ENCODE data around the gene SPAG6. TPM values are rescaled to one million over a fixed set of nuclear protein-coding genes. Genes with fewer than 3 reads are reported as not detected.

The SPAG6 gene
- total and polyA plus RNA-seq, 2 experiments from 2014 or later: 0.21 TPM; not detected in 1

DNA sequence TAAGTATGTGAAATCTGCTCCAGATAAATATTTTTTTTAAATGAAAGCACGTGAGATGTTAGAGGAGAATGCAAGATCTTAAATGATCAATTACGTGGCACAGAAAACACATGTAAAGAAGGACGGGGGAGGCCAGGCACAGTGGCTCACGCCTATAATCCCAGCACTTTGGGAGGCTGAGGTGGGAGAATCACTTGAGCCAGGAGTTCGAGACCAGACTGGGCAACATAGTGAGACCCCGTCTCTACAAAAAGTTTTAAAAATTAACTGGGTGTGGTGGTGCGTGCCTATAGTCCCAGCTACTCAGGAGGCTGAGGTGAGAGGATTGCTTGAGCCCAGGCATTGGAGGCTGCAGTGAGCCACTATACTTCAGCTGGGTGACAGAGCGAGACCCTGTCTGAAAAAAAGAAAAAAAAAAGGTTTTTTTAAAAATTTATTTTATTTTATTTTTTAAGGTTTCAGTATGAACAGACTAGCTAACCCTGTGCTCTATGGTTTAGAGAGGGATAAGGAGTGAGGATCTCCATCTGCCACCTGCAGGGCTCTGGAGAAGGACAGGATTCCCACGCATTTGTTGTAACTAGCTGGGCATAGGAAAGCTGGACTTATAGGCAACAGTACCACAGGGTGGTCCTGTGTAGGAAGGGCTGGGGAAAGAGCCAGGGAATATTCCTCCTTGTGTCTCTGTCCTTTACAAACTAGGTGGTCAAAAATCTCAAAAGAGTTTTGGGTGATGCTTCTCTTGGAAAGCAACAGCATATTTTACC is 113.2 kb downstream of the SPAG6 start:
- H3K27ac ChIP-seq (ENCODE audit: low read depth): no peak overlapping the region
- no peak overlapping the region; the same call in 1 of the 2 replicates for H2AFZ ChIP-seq
- no peaks in the 10 kb centered on the region for H3F3A ChIP-seq (replicated peaks; ENCODE audit: low read depth)
- no peaks in the 10 kb centered on the region for H3K4me1 ChIP-seq (ENCODE audit: insufficient read depth)
- ATAC-seq (no peak), DNase-seq (ENCODE audit: low spot score) (no peak)
- H3K27ac Mint-ChIP-seq: no peak overlapping the region
- H3K79me2 ChIP-seq (replicated peaks; ENCODE audit: insufficient read depth): no peaks in the 10 kb centered on the region
- H3K4me1 Mint-ChIP-seq: no peaks in the 10 kb centered on the region; the same call in 2 of the 3 replicates
- H3K27me3 ChIP-seq (ENCODE audit: insufficient read depth): no peaks in the 10 kb centered on the region
- no peak overlapping the region for H3K4me2 ChIP-seq
- no peak overlapping the region for H3K4me3 ChIP-seq
- no peaks in the 10 kb centered on the region for H3K36me3 ChIP-seq (ENCODE audit: insufficient read depth)
- H3K4me3 Mint-ChIP-seq: no peak overlapping the region
- H4K20me1 ChIP-seq (replicated peaks; ENCODE audit: insufficient read depth): no peaks in the 10 kb centered on the region
- no peaks in the 10 kb centered on the region for H3K36me3 Mint-ChIP-seq (ENCODE audit: low read depth)
- H3K27me3 Mint-ChIP-seq (ENCODE audit: insufficient read depth, low read depth, poor library complexity): peaks cover 7% of the 10 kb centered on the region
- TF ChIP-seq NANOG (IDR thresholded peaks at IDR 0.05; ENCODE audit: borderline replicate concordance): no peak
- no peak for TF ChIP-seq STAT1 (IDR thresholded peaks at IDR 0.05; ENCODE audit: unreplicated experiment)
- TF ChIP-seq, protein P1, sequence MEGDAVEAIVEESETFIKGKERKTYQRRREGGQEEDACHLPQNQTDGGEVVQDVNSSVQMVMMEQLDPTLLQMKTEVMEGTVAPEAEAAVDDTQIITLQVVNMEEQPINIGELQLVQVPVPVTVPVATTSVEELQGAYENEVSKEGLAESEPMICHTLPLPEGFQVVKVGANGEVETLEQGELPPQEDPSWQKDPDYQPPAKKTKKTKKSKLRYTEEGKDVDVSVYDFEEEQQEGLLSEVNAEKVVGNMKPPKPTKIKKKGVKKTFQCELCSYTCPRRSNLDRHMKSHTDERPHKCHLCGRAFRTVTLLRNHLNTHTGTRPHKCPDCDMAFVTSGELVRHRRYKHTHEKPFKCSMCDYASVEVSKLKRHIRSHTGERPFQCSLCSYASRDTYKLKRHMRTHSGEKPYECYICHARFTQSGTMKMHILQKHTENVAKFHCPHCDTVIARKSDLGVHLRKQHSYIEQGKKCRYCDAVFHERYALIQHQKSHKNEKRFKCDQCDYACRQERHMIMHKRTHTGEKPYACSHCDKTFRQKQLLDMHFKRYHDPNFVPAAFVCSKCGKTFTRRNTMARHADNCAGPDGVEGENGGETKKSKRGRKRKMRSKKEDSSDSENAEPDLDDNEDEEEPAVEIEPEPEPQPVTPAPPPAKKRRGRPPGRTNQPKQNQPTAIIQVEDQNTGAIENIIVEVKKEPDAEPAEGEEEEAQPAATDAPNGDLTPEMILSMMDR (conservative IDR thresholded peaks at IDR 0.05; ENCODE audit: low read depth in 2 of 2): no peak
- no peak for TF ChIP-seq POLR2AphosphoS5 (IDR thresholded peaks at IDR 0.05; ENCODE audit: low read depth)
- TF ChIP-seq, protein P2, sequence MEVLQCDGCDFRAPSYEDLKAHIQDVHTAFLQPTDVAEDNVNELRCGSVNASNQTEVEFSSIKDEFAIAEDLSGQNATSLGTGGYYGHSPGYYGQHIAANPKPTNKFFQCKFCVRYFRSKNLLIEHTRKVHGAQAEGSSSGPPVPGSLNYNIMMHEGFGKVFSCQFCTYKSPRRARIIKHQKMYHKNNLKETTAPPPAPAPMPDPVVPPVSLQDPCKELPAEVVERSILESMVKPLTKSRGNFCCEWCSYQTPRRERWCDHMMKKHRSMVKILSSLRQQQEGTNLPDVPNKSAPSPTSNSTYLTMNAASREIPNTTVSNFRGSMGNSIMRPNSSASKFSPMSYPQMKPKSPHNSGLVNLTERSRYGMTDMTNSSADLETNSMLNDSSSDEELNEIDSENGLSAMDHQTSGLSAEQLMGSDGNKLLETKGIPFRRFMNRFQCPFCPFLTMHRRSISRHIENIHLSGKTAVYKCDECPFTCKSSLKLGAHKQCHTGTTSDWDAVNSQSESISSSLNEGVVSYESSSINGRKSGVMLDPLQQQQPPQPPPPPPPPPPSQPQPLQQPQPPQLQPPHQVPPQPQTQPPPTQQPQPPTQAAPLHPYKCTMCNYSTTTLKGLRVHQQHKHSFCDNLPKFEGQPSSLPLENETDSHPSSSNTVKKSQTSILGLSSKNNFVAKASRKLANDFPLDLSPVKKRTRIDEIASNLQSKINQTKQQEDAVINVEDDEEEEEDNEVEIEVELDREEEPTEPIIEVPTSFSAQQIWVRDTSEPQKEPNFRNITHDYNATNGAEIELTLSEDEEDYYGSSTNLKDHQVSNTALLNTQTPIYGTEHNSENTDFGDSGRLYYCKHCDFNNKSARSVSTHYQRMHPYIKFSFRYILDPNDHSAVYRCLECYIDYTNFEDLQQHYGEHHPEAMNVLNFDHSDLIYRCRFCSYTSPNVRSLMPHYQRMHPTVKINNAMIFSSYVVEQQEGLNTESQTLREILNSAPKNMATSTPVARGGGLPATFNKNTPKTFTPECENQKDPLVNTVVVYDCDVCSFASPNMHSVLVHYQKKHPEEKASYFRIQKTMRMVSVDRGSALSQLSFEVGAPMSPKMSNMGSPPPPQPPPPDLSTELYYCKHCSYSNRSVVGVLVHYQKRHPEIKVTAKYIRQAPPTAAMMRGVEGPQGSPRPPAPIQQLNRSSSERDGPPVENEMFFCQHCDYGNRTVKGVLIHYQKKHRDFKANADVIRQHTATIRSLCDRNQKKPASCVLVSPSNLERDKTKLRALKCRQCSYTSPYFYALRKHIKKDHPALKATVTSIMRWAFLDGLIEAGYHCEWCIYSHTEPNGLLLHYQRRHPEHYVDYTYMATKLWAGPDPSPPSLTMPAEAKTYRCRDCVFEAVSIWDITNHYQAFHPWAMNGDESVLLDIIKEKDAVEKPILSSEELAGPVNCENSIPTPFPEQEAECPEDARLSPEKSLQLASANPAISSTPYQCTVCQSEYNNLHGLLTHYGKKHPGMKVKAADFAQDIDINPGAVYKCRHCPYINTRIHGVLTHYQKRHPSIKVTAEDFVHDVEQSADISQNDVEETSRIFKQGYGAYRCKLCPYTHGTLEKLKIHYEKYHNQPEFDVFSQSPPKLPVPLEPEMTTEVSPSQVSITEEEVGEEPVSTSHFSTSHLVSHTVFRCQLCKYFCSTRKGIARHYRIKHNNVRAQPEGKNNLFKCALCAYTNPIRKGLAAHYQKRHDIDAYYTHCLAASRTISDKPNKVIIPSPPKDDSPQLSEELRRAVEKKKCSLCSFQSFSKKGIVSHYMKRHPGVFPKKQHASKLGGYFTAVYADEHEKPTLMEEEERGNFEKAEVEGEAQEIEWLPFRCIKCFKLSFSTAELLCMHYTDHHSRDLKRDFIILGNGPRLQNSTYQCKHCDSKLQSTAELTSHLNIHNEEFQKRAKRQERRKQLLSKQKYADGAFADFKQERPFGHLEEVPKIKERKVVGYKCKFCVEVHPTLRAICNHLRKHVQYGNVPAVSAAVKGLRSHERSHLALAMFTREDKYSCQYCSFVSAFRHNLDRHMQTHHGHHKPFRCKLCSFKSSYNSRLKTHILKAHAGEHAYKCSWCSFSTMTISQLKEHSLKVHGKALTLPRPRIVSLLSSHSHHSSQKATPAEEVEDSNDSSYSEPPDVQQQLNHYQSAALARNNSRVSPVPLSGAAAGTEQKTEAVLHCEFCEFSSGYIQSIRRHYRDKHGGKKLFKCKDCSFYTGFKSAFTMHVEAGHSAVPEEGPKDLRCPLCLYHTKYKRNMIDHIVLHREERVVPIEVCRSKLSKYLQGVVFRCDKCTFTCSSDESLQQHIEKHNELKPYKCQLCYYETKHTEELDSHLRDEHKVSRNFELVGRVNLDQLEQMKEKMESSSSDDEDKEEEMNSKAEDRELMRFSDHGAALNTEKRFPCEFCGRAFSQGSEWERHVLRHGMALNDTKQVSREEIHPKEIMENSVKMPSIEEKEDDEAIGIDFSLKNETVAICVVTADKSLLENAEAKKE (CRISPR knock-in tag; IDR thresholded peaks at IDR 0.05): no peak
- TF ChIP-seq ZNF331 (CRISPR knock-in tag; IDR thresholded peaks at IDR 0.05; ENCODE audit: low read depth): no peak
- TF ChIP-seq EZH2phosphoT487 (IDR thresholded peaks at IDR 0.05; ENCODE audit: unreplicated experiment): no peak
- no peak for TF ChIP-seq REST (IDR thresholded peaks at IDR 0.05; ENCODE audit: unreplicated experiment)
- no peak for TF ChIP-seq JUNB (IDR thresholded peaks at IDR 0.05; ENCODE audit: unreplicated experiment)
- TF ChIP-seq ZNF114 (CRISPR knock-in tag; IDR thresholded peaks at IDR 0.05): no peak
- no peak for TF ChIP-seq CREB1 (CRISPR knock-in tag; IDR thresholded peaks at IDR 0.05; ENCODE audit: low read depth)
- TF ChIP-seq ETS1 (IDR thresholded peaks at IDR 0.05): no peak
- TF ChIP-seq EZH2 (IDR thresholded peaks at IDR 0.05; ENCODE audit: low read depth, unreplicated experiment): no peak
- H3K9me3 Mint-ChIP-seq: no peaks in the 10 kb centered on the region
- H3K9me2 ChIP-seq (ENCODE audit: insufficient read depth): no peaks in the 10 kb centered on the region
